H1 (cell line): ENCODE data around the gene SMAD6.

Experiments
- BACH1 ChIP-seq: IDR thresholded peaks from 2 replicates; pipeline ENCODE4 v1.6.1; 2012; ENCODE audit warnings: low read length, improper control_type of control experiment
- NRF1 ChIP-seq: IDR thresholded peaks from 2 replicates; pipeline ENCODE4 v1.6.1; 2011; ENCODE audit warnings: mild to moderate bottlenecking, low read depth, low read length, improper control_type of control experiment
- TF ChIP-seq, protein P1 (sequence below), 3 experiments: IDR thresholded peaks; 1 replicate in 2 of 3; 2 replicates in 1 of 3; pipeline versions ENCODE4 v1.5.1 to v1.6.1; 2011; ENCODE audit warnings: low read length in 3 of 3, mild to moderate bottlenecking in 3 of 3, inconsistent platforms in 2 of 3, low read depth in 1 of 3, moderate library complexity in 1 of 3; ENCODE audit not compliant: insufficient read depth in 1 of 3; ENCODE audit errors: control extremely low read depth in 1 of 3

DNA sequence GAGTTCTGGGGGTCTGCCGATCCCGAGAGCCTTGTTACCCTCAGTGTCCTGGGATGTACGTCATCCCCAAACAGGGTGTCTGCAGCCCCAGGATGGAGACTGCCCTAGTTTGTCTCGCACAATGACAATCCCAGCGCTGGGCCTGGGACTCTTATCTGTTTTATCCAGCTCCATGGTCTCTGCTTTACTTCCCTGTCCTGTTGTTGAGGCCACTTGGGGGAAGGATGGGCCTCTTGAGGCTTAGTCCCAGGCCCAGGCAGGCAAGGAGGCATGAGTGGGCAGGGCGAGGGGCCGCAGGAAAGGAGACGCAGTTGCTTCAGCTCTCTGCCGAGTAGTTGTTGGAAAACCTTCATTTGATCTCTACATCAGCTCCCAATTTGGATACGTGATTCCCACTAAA lies 17.4 kb downstream of the SMAD6 start:
- TF ChIP-seq BACH1: no peak
- TF ChIP-seq, protein P1, sequence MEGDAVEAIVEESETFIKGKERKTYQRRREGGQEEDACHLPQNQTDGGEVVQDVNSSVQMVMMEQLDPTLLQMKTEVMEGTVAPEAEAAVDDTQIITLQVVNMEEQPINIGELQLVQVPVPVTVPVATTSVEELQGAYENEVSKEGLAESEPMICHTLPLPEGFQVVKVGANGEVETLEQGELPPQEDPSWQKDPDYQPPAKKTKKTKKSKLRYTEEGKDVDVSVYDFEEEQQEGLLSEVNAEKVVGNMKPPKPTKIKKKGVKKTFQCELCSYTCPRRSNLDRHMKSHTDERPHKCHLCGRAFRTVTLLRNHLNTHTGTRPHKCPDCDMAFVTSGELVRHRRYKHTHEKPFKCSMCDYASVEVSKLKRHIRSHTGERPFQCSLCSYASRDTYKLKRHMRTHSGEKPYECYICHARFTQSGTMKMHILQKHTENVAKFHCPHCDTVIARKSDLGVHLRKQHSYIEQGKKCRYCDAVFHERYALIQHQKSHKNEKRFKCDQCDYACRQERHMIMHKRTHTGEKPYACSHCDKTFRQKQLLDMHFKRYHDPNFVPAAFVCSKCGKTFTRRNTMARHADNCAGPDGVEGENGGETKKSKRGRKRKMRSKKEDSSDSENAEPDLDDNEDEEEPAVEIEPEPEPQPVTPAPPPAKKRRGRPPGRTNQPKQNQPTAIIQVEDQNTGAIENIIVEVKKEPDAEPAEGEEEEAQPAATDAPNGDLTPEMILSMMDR (IDR thresholded peaks at IDR 0.05; ENCODE audit: control extremely low read depth in 1 of 3, insufficient read depth in 1 of 3, low read depth in 1 of 3, low read length in 3 of 3): no peak
- no peak for TF ChIP-seq NRF1
